Thyroid gland (tissue), 4 donors: Measurements from ENCODE around the gene RSRC1.

Experiments
- POLR2A ChIP-seq, 2 donors: fragments of 450-650 bp; IDR thresholded peaks; one replicate each; pipeline ENCODE4 v1.6.1; 2017; ENCODE audit warnings: antibody characterized with exemption in 2 of 2, mild to moderate bottlenecking in 2 of 2, moderate library complexity in 1 of 2
- TF ChIP-seq, protein P1 (sequence below), 6 experiments: fragments of 200-600 bp in 3 of 6; fragments of 450-650 bp in 3 of 6; sonication (generic) in 3 of 6; IDR thresholded peaks; one replicate each; pipeline ENCODE4 v1.5.1; 2016 to 2019; ENCODE audit warnings: antibody characterized with exemption in 6 of 6, mild to moderate bottlenecking in 2 of 6, inconsistent platforms in 1 of 6, moderate library complexity in 1 of 6

DNA sequence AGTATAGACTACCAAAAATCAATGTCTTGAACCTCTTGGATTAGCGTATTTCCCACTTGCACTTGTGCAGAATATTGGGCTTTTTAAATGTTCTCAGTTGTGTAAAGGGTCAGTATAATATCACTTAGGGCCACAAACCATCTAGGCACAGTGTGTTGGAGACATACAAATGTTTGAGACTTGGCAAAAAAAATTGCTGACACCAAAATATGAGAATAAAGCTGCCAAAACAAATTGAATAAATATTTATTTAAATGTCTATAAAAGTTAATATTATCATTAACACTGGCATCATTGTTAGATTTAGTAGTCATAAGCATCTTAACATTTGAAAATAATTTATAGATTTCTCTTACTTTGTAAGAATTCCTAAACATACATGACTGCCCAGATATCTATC, 430.2 kb downstream of the RSRC1 start:
- TF ChIP-seq, protein P1, sequence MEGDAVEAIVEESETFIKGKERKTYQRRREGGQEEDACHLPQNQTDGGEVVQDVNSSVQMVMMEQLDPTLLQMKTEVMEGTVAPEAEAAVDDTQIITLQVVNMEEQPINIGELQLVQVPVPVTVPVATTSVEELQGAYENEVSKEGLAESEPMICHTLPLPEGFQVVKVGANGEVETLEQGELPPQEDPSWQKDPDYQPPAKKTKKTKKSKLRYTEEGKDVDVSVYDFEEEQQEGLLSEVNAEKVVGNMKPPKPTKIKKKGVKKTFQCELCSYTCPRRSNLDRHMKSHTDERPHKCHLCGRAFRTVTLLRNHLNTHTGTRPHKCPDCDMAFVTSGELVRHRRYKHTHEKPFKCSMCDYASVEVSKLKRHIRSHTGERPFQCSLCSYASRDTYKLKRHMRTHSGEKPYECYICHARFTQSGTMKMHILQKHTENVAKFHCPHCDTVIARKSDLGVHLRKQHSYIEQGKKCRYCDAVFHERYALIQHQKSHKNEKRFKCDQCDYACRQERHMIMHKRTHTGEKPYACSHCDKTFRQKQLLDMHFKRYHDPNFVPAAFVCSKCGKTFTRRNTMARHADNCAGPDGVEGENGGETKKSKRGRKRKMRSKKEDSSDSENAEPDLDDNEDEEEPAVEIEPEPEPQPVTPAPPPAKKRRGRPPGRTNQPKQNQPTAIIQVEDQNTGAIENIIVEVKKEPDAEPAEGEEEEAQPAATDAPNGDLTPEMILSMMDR (IDR thresholded peaks at IDR 0.05): no peak
- TF ChIP-seq POLR2A (IDR thresholded peaks at IDR 0.05): no peak
